Measurements from ENCODE around the gene HDDC3.
"Not testable (repeated sequence)": the region's sequence is repeated elsewhere in the genome, so short reads cannot be mapped to it uniquely, and the experiment has no call there.

HDDC3 gene

DNA sequence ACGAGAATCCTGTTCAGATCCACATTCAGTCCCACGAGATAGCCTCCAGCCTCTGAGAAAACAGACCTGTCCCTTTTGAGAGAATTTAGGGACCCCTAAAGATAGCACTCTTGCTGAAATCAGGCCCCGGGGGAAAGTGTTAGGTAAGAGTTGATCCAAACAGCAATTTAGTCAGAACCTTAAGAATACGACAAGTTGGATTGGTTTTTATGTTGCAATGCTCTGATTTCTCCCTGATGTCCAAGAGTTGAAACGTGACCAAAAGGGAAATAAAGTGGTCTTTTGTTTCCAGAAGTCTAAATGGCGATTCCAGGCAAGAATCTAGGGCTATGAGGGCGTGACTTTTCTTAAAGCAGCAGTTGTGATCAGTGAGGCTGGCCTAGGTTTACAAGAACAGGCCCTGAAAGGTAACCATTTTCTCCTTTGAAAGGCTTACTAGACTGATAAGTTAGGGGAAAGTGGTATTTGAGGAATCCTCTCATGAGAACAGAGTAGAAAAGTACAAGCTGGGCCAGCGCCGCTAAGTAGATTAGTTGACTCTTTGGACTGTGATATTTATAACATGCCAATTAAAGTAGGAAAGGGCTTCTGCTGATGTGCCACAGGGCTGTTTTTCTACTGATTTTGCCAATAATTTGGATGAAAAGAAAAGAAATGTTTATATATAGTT is 24.4 kb downstream of the HDDC3 start:
- no peak for DNase-seq

DNA sequence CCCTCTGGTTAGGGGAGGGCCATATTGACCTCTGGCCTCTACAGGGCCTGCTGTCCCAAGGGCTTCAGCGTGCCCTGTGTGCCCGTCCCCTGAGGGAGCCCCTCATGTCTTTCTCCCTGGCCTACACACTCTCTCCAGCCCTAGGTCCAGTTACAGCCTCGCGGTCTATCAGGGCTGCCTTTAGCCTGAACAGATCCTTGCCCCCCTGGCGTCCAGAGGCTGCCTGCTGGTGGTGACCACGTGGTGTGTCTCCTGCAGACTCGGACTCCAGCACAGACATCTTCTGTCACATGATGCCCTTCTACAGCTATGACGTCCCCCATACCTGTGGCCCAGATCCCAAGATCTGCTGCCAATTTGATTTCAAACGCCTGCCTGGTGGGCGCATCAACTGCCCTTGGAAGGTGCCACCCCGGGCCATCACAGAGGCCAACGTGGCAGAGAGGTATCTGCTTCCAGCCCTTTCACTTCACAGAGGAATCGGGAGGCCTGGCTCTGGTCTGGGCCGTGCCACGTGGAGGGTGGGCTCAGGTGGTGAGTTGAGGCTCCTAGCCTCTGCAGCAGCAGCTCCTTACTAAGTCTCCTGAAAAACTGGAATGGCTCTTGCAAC is 25.2 kb downstream of the HDDC3 start:
- DNase-seq: no peak

DNA sequence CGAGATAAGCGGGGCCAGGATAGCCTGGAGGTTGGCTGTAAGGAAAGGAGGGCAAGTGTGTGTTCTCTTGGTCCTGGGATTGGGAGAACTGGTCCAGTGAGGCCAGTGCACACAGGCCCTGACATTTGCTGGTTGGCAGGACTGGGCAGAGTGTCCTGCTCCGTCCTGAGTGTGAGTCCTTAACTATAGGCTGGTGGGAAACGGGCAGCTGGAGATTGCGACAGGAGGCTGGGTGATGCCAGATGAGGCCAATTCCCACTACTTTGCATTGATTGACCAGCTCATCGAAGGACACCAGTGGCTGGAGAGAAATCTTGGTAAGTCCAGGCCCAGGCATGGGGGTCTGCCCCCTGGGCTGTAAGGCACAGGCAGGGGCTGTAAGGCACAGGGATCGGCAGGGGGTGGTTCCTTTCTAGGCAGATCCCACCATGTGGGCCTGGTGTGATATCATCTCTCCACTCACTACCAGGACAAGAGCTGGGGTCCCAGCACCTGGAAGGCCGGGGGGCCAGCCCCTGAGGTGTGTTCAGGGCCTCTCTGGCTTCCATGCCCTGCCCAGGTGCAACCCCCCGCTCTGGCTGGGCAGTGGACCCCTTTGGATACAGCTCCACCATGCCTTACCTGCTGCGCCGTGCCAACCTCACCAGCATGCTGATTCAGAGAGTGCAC is 26.0 kb downstream of the HDDC3 start:
- DNase-seq: no peak

DNA sequence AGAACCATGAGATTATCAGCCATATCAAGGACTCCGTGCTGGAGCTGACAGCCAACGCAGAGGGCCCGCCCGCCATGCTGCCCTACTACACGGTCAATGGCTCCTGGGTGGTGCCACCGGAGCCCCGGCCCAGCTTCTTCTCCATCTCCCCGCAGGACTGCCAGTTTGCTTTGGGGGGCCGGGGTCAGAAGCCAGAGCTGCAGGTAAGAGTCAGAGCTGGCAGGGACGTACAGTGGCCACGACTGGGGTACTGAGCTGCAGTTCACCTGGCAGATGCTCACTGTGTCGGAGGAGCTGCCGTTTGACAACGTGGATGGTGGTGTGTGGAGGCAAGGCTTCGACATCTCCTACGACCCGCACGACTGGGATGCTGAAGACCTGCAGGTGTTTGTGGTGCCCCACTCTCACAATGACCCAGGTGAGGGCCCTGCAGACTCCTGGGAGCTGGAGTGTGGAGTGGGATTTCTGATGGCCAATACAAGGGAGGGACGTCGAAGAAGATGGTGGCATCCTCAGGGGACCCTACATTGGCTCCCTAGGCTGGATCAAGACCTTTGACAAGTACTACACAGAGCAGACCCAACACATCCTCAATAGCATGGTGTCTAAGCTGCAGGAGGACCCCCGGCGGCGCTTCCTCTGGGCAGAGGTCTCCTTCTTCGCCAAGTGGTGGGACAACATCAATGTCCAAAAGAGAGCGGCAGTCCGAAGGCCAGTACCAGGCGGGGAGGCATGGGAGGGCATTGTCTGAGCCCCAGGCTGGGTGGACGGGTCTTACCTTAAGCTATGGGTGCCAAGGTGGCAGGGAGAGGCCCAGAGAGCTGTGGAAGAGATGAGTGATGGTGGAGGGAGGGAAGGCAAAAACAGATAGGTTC is 26.8 kb downstream of the HDDC3 start:
- DNase-seq: no peak

DNA sequence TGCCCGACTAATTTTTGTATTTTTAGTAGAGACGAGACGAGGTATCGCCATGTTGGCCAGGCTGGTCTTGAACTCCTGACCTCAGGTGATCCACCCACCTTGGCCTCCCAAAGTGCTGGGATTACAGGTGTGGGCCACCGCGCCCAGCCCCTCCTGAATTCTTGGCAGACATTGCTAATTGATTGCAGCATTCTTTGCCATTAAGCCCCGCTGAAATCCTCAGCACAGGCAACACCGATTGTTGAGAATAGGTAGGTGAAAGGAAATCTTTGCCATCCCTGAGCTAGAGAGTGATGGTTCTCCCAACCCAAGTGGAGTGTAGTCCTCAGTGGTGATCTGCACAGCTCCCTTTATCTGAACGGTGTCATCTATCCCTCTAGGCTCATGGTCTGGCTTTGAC is 27.6 kb downstream of the HDDC3 start:
- DNase-seq: no peak

DNA sequence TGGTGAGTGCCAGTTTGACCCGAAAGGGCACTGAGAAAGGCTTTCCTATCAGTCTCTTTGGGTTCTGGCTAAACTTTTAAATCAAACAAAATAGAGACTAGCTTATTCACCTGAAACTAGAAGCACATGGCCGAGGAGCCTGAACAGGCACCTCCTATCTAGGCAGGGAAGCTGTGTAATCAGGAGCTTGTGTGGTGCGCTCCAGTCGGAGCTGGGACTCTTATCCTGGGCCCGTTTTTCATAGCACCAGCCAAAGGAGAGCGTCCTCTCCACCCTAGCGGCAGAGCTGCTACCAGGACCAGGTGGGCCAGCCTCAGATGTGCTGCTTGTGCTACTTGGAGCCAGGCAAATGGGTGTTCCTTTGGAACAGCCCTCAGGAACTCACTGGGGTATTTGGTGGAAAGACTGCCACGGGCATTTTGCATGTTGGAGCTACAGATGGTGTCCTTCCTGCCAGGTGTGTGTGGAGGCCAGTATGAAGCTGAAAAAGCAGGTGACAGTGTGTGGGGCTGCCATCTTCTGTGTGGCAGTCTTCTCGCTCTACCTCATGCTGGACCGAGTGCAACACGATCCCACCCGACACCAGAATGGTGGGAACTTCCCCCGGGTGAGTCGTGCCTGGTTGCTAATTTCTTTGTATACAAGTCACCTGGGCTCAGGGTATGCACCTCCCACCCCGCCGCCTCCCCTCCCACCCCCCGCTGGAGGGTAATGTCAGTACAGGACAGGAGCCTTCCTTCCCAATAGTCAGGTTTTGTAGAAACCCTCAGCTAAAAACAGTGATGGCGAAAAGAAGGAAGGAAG is 28.4 kb downstream of the HDDC3 start:
- DNase-seq: no peak

DNA sequence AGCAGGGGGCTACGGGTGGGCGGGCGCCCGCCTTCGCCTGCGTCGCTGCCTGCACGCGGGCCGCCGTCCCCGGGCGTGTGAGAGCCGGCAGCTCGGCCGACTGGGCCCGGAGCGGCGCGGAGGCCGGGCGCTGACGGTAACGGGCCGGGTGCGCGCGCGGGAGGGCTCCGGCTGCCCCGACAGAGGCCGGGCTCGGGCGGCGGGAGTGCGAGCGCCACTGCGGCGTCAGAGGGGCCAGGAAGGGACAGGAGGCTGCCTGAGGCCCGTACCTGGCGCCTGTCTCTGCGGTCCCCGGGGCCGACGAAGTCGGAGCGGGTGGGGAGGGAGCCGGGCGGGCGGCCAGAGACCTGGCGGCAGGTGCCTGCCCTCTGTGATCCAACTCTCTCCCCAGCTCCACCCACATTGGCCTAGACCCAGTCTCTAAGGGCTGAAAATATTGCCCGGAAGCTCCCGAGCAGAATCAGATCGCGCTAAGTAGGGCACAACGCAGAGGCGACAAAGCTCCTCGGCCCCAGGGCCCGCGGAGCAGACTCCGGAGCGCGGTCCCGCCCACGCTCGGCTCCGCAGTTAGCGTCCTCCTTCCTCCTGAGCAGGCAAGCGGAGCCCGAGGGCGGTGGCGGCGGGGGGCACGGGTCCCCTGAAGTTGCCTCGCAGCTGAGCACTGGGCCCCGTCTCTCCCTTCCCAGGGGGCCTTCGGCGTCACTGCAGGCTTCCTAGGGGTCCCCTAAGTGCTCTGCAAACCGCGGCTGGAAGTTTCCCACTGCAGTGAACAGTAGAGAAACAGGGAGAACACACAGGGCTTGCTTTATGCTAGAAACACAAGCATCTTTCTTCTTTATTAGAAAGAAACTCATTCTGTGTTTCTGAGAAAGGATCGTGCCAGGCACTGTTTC is 29.3 kb downstream of the HDDC3 start, which contains the start of gene MAN2A2:
Gene MAN2A2, plus strand, starts transcription at position 463 of the 893 bp plus-strand sequence. CDS start 906 bp downstream, outside the sequence.
- DNase-seq: peak; percentile 37 to 63 (median 44)

DNA sequence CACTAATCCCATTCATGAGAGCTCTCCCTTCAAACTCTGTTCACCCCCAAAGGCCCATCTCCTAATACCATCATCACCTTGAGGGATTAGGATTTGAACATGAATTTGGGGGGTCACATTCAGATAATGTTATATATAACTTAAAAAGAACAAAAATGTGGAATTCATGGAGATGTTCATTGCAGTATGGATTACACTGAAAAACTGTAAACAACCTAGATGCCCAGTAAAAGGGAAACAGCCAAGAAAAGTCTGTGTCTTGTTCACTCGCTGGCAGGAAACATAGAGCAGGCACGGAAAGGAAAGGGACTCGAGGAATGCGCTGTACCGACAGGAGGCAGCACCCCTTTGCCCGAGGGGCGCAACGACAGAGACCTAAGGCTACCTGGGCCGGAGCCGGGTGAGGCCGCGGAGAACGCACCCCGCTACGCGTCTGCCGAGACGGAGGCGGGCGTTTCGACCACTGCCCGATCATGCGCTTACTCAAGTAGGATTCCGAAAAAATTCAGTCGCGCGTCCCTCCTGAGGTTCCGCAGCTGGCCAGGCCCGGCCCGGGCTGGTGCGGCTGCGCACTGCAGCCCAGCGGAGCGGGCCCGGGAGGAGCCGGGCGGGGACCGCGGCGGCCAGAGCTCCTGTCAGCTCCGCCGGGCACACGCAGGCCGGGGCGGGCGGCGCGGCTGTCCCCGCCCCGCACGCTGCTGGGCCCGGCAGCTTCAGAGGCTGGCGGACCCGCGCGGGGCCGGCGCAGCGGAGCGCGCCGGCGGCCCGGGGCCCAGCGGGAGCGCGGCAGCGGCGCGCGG is 30.1 kb downstream of the HDDC3 start:
- peak; percentile 24 to 66 (median 48) for DNase-seq

DNA sequence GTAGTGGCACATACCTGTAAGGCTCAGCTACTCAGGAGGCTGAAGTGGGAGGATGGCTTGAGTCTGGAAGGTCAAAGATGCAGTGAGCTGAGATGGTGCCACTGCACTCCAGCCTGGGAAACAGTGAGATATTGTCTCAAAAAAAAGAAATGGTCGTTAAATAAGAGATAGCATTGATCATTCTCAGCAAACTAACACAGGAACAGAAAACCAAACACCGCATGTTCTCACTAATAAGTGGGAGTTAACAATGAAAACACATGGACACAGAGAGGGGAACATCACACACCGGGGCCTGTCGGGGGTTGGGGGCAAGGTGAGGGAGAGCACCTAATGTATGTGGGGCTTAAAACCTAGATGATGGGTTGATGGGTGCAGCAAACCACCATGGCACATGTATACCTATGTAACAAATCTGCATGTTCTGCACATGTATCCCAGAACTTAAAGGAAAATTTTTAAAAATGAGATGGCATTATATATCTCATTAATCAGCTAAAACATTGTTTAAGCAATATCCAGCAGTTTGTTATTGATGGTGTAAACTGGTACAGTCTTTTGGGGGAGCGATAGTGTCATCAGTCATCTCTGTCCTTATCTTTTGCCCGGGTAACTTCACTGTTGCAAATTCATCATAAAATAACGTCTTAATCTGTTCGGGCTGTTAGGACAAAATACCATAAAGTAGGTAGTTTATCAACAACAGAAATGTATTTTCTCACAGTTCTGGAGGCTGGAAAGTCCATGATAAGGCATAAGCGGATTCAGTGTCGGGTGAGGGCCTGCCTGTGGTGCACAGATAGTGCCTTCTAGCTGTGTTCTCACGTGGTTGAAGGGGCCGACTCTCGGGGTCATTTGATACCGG is 30.9 kb downstream of the HDDC3 start:
- DNase-seq: no peak

DNA sequence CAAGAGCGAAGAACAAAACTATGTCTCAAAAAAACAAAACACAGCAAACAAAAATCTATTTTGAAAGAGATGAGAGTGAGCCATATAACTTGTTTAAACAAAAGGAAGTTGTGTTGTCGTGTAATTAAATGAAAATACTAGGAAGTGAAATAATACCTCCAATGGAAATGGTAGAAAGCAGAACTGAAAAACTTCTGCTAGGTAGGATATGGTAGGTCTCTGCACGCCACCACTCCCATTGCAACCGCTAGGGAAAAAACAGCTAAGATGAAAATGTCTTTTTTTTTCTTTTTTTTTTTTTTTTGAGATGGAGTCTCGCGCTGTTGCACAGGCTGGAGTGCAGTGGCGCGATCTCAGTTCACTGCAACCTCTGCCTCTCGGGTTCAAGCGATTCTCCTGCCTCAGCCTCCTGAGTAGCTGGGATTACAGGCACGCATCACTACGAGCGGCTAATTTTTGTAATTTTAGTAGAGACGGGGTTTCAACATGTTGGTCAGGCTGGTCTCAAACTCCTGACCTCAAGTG is 35.2 kb downstream of the HDDC3 start:
- not testable (repeated sequence) for DNase-seq

DNA sequence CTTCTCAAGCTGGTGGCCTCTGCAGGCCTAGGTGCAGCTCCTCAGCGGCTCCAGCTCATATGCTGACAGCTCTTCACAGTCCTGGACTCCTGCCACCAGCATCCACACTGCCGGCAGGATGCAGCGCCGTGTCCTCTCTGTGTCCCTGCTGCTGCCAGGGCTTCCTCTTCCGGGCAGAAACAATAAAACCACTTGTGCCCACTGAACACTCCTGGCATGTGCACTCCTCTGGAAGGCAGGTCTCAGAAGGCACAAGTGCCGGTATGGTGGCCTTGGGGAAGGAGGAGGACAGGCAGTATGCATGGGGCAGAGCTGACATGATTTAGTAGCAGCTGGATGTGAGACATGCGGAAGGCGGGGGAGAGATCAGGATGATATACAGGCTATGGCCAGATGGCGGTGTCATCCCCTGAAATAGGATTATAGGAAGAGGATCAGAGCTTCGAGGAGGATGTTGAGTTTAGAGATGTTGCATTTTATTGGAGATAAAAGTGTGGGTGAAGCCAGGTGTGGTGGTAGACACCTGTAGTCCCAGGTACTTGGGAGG is 36.7 kb downstream of the HDDC3 start:
- no peak for DNase-seq

DNA sequence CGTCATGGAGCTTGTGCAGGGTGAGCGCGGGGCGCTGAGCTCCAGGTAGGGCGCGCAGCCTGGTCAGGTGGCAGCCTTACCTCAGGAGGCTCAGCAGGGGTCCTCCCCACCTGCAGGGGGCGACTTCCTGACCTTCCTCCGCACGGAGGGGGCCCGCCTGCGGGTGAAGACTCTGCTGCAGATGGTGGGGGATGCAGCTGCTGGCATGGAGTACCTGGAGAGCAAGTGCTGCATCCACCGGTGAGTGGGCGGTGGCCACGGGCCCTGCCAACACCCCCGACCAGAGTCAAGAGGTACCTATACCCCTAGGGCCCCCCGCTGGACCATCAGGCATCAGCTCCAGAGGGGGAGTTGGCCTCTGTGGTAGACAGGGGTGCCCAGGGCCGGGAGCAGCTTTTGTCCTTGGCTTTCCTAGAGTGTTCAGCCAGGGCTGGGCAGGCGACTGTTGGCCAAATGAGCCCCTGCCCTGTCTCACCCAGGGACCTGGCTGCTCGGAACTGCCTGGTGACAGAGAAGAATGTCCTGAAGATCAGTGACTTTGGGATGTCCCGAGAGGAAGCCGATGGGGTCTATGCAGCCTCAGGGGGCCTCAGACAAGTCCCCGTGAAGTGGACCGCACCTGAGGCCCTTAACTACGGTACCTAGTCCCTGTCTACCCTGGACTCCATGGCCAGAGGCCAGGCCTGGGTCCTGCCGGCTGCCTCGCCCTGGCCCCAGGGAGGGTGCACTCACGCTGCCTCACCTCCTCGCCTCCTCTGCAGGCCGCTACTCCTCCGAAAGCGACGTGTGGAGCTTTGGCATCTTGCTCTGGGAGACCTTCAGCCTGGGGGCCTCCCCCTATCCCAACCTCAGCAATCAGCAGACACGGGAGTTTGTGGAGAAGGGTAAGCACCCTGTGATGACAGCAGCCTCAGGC is 38.9 kb downstream of the HDDC3 start:
- no peak for DNase-seq

DNA sequence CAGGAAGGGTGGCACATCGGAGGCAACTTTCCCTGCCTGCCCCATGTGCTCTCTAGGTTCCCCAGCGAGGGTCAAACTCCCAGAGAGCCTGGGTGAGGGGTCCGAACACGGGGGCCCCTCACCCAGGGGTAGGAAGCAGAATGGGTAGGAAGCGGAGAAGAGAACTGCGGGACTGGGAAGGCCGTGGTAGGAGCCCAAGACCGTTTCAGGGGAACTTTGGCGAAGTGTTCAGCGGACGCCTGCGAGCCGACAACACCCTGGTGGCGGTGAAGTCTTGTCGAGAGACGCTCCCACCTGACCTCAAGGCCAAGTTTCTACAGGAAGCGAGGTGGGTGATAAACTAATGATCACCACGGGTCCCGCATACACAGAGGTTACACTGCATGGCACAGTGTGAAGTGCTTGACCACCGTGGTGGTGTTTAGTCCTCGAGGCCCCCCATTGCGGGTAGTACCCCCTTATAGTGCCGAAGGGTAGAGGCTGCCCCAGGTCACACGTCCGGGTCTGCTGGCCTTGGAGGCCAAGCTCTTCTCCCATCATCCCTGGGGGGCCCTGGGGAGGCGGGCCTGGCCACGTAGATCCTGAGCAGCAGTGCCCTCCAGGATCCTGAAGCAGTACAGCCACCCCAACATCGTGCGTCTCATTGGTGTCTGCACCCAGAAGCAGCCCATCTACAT is 39.7 kb downstream of the HDDC3 start:
- no peak for DNase-seq

DNA sequence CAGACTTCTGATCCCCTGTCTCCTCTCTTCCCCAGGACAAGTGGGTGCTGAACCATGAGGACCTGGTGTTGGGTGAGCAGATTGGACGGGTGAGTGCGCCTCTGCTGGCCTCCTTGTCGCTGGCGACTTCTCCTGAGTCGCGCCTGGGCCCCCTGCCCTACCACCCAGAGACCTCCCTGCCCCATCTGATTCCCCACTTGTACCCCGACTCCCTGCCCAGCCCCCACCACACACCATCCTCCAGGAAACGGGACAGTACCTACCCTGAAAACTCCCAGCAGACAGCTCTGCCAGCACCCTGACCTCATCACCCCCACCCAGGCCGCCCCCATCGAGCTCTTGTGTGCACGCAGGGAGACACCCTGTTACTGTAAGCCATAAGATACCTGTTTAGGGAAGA is 40.3 kb downstream of the HDDC3 start:
- DNase-seq: no peak

DNA sequence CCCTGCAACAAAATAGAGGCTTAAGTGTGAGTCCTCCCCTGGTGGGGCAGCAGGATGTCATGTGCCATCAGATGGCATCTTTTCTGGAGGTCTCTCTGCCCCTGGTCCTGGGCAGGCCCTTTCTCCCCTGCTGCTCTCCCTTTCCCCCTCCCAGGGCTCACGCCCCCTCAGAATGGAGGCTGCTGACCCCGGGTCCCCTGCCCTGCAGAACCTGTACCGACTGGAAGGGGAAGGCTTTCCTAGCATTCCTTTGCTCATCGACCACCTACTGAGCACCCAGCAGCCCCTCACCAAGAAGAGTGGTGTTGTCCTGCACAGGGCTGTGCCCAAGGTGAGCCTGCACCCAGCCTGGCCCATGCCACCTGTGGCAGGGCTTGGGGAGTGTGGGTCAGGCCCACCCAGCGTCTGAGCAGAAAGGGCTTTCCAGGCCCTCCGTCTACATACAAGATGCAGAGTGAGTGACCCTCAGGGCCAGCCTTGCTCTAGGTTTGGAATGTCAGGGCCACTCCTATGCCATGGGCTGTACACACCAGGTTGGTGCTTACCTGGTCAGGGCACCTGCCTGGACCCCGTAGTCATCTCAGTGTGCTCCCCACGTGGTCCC is 40.9 kb downstream of the HDDC3 start:
- DNase-seq: no peak

DNA sequence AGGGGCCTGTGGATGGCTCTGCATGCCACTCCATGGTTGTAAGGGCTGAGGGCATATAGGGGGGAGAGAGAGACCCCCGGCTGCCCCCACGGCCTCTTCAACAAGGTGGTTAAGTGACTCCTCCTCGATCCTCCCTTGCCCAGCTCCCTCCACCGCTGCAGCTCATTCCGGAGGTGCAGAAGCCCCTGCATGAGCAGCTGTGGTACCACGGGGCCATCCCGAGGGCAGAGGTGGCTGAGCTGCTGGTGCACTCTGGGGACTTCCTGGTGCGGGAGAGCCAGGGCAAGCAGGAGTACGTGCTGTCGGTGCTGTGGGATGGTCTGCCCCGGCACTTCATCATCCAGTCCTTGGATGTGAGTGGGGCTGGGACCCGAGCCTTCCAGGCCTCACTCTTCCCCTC is 41.5 kb downstream of the HDDC3 start:
- no peak for DNase-seq

Data from activated naive CD4-positive, alpha-beta T cell (primary cell).